HepG2 (cell line): ENCODE results near the gene ETNK1. TPM values are rescaled to one million over a fixed set of nuclear protein-coding genes. Genes with fewer than 3 reads are reported as not detected.

Source experiments
- ATAC-seq: fragments of 200-7000 bp; cut with Tn5 transposase; 3 replicates; pipeline ENCODE4 v1.9.1; 2020; ENCODE audit warnings: mild to moderate bottlenecking, moderate library complexity
- BruUV-seq: library from RNA; stranded (reverse); fragments of 400-500 nt; replicated peaks from 2 replicates; lab custom pipeline; 2021; lab: Mats Ljungman, UMichigan
- CTCF ChIA-PET: fragments of 300-600 bp; formaldehyde crosslinking; extraction: SDS; loops from one replicate; lab custom pipeline; 2021; ENCODE audit warnings: low total read pairs, inconsistent platforms, low intra/inter-chr PET ratio; lab: Yijun Ruan, JAX
- POLR2A ChIA-PET: fragments of 350-600 bp; sonication (Branson Sonifier 250); formaldehyde crosslinking; loops from one replicate; lab custom pipeline; 2020; ENCODE audit warnings: antibody characterized with exemption, inconsistent platforms; lab: Yijun Ruan, JAX
- DNase-seq: peaks from one replicate; pipeline ENCODE4 v3.0.0-alpha.2; 2015; ENCODE audit warnings: low spot score
- FAIRE-seq: peaks from 3 replicates; lab custom pipeline; 2011; peaks lifted over from hg19 to GRCh38; lab: Jason Lieb, UNC
- H2AFZ ChIP-seq: one replicate; pipeline ENCODE4 v1.6.1; 2011; ENCODE audit warnings: low read length, inconsistent platforms
- H3K27ac ChIP-seq: fragments of 300-600 bp; 3 replicates; pipeline ENCODE4 v1.8.0; 2011; ENCODE audit warnings: mixed run types, mild to moderate bottlenecking, mixed read lengths, low read length, inconsistent platforms; ENCODE audit not compliant: insufficient read depth; ENCODE audit errors: extremely low read length
- H3K27me3 ChIP-seq, 2 experiments: fragments of 200-600 bp in 1 of 2; 2 replicates in 1 of 2; 3 replicates in 1 of 2; pipeline versions ENCODE4 v1.6.0 to v1.8.0; 2011; ENCODE audit warnings: low read length in 2 of 2, mild to moderate bottlenecking in 2 of 2, moderate library complexity in 2 of 2, inconsistent platforms in 1 of 2; ENCODE audit not compliant: insufficient read depth in 2 of 2, control insufficient read depth in 1 of 2
- H3K36me3 ChIP-seq, 2 experiments: fragments of 200-600 bp in 1 of 2; replicated peaks in 1 of 2; 2 replicates in 1 of 2; 3 replicates in 1 of 2; pipeline versions ENCODE4 v1.5.1 to v1.8.0; 2011; ENCODE audit warnings: low read length in 2 of 2, inconsistent platforms in 1 of 2; ENCODE audit not compliant: insufficient read depth in 2 of 2, control insufficient read depth in 1 of 2
- H3K4me1 ChIP-seq: 2 replicates; pipeline ENCODE4 v1.5.1; 2012; ENCODE audit warnings: low read length, inconsistent platforms; ENCODE audit not compliant: insufficient read depth
- H3K4me2 ChIP-seq: 2 replicates; pipeline ENCODE4 v1.6.0; 2011; ENCODE audit warnings: low read depth, low read length, inconsistent platforms
- H3K4me3 ChIP-seq, 3 experiments: fragments of 200-600 bp in 1 of 3; sonication (generic), shearing (Covaris generic) in 1 of 3; replicated peaks in 1 of 3; 2 replicates each; pipeline ENCODE4 v1.5.1; 2011 to 2016; ENCODE audit warnings: low read length in 3 of 3, inconsistent platforms in 2 of 3, low read depth in 2 of 3, mild to moderate bottlenecking in 2 of 3, control low read depth in 1 of 3, mixed read lengths in 1 of 3; ENCODE audit not compliant: insufficient read depth in 1 of 3
- H3K79me2 ChIP-seq: one replicate; pipeline ENCODE4 v1.6.1; 2011; ENCODE audit warnings: low read length, inconsistent platforms; ENCODE audit not compliant: insufficient read depth
- H3K9ac ChIP-seq: 2 replicates; pipeline ENCODE4 v1.6.0; 2011; ENCODE audit warnings: mild to moderate bottlenecking, low read depth, low read length, inconsistent platforms; ENCODE audit not compliant: insufficient read depth
- H3K9me3 ChIP-seq: 2 replicates; pipeline ENCODE4 v1.5.1; 2012; ENCODE audit warnings: mild to moderate bottlenecking, low read length
- H4K20me1 ChIP-seq: 2 replicates; pipeline ENCODE4 v1.6.0; 2011; ENCODE audit warnings: inconsistent platforms, mild to moderate bottlenecking, low read length, moderate library complexity; ENCODE audit not compliant: insufficient read depth
- ATM ChIP-seq: fragments of 450-650 bp; IDR thresholded peaks from 2 replicates; pipeline ENCODE4 v1.7.1; 2017; ENCODE audit warnings: mild to moderate bottlenecking, borderline replicate concordance
- NCOA1 ChIP-seq: sonication (generic); formaldehyde crosslinking; IDR thresholded peaks from 2 replicates; pipeline ENCODE4 v1.9.0; 2021; ENCODE audit warnings: missing genetic modification reagents
- RERE ChIP-seq: IDR thresholded peaks from 2 replicates; pipeline ENCODE4 v1.6.1; 2016; ENCODE audit warnings: low read depth, missing genetic modification reagents, missing compliant biosample characterization
- SCMH1 ChIP-seq: sonication (generic); formaldehyde crosslinking; IDR thresholded peaks from 2 replicates; pipeline ENCODE4 v1.9.0; 2021; ENCODE audit warnings: missing genetic modification reagents, mild to moderate bottlenecking, borderline replicate concordance
- SIX1 ChIP-seq: sonication (generic); formaldehyde crosslinking; IDR thresholded peaks from 2 replicates; pipeline ENCODE4 v1.4.0; 2020; ENCODE audit warnings: missing genetic modification reagents, borderline replicate concordance
- SP1 ChIP-seq, 2 experiments: fragments of 450-650 bp in 1 of 2; sonication (generic) in 1 of 2; formaldehyde crosslinking in 1 of 2; IDR thresholded peaks; 2 replicates each; pipeline versions ENCODE4 v1.4.0 to v1.6.1; 2016 to 2020; ENCODE audit warnings: missing genetic modification reagents in 1 of 2
- ZBTB14 ChIP-seq: sonication (generic); formaldehyde crosslinking; IDR thresholded peaks from 2 replicates; pipeline ENCODE4 v1.4.0; 2020; ENCODE audit warnings: missing genetic modification reagents
- ZBTB20 ChIP-seq: sonication (generic); formaldehyde crosslinking; IDR thresholded peaks from 2 replicates; pipeline ENCODE4 v1.8.1; 2023; ENCODE audit warnings: missing genetic modification reagents, low read depth, mild to moderate bottlenecking, borderline replicate concordance
- ZFP36L1 ChIP-seq: sonication (generic); formaldehyde crosslinking; IDR thresholded peaks from 2 replicates; pipeline ENCODE4 v1.8.0; 2022; ENCODE audit warnings: mild to moderate bottlenecking, missing genetic modification reagents, moderate library complexity
- ZNF281 ChIP-seq: sonication (generic); formaldehyde crosslinking; IDR thresholded peaks from 2 replicates; pipeline ENCODE4 v1.4.0; 2020; ENCODE audit warnings: missing genetic modification reagents, borderline replicate concordance
- ZNF790 ChIP-seq: sonication (generic); formaldehyde crosslinking; IDR thresholded peaks from 2 replicates; pipeline ENCODE4 v1.8.0; 2022; ENCODE audit warnings: missing genetic modification reagents, mild to moderate bottlenecking, borderline replicate concordance
- ZNF792 ChIP-seq: IDR thresholded peaks from 2 replicates; pipeline ENCODE4 v1.6.1; 2016
- ZSCAN9 ChIP-seq: IDR thresholded peaks from 2 replicates; pipeline ENCODE4 v1.6.1; 2016; ENCODE audit warnings: borderline replicate concordance
- WGBS: methylation state at CpG from one replicate; pipeline ENCODE4 v1.1.6; 2017; ENCODE audit warnings: low lambda C conversion rate; 5-methylcytosine and 5-hydroxymethylcytosine counted together
- in situ Hi-C: cut with HindIII; loops from 2 replicates; pipeline ENCODE4 v1.10.0; 2017; ENCODE audit warnings: low pct_unique_long_range_greater_than_20kb; ENCODE audit not compliant: extremely low pct_ligation_motif_present
- intact Hi-C: fragments of 100-400 bp; cut with micrococcal nuclease; formaldehyde crosslinking; loops from one replicate; pipeline ENCODE4 v1.10.0; 2022; ENCODE audit not compliant: unreplicated experiment
- polyA plus RNA-seq, 8 experiments: library from polyadenylated mRNA; depleted of rRNA in 3 of 8; stranded (reverse) in 7 of 8; unstranded in 1 of 8; fragments of >200 nt; fragmentation: Illumina TruSeq in 4 of 8; extraction: Trizol in 4 of 8; gene quantifications; 2 replicates each; pipeline versions ENCODE4 v1.2.1 to v1.2.3, GENCODE V29; 2011 to 2016; ENCODE audit warnings: low read depth in 4 of 8, missing spikeins in 1 of 8, mixed read lengths in 1 of 8; ENCODE audit not compliant: insufficient read depth in 1 of 8
- total RNA-seq, 5 experiments: library from RNA; depleted of rRNA; stranded (reverse); fragments of >200 nt; fragmentation: Illumina TruSeq; extraction: Trizol; gene quantifications; 2 replicates each; pipeline ENCODE4 v1.2.3, GENCODE V29; 2016; ENCODE audit warnings: low read depth in 1 of 5

Gene ETNK1
- total and polyA plus RNA-seq, 2 of the 13 experiments (the other 11 are each of a cell fraction or from before 2014, with no cell fraction given) = 14.4 to 55.7 TPM

- no TSS peak for BruUV-seq
- intact Hi-C loops = no loop called here
These were observed 10.8 kb downstream of the ETNK1 start for GRCh38 chr12:22635812-22636211.

More at GRCh38 chr12:22635812-22636211, 10.8 kb downstream of the ETNK1 start:
- H3K36me3 ChIP-seq = peaks cover 2 to 20% of the 10 kb centered on the region in 2 experiments; a peak in 4 of 5 replicates
- FAIRE-seq (no peak), DNase-seq (no peak), ATAC-seq (no peak)
- H2AFZ ChIP-seq = no peak overlapping the region
- H3K4me2 ChIP-seq = no peak overlapping the region
- whole genome bisulfite sequencing = 95% methylated on average over 1 of the region's 1 CpG
- H3K4me3 ChIP-seq = no peak overlapping the region
- no peaks in the 10 kb centered on the region for H3K9me3 ChIP-seq
- POLR2A ChIA-PET = no interaction called here
- CTCF ChIA-PET = no interaction called here
- no peaks in the 10 kb centered on the region for H3K4me1 ChIP-seq
- in situ Hi-C loops = no loop called here
- H4K20me1 ChIP-seq = peaks cover 12% of the 10 kb centered on the region; the same call in 1 of the 2 replicates
- H3K9ac ChIP-seq = no peak overlapping the region
- no peak overlapping the region for H3K27ac ChIP-seq
- peaks cover 68% of the 10 kb centered on the region for H3K79me2 ChIP-seq
- H3K27me3 ChIP-seq = no peaks in the 10 kb centered on the region
- TF ChIP-seq ZBTB20 (CRISPR knock-in tag) = no peak
- no peak for TF ChIP-seq RERE (CRISPR knock-in tag)
- TF ChIP-seq ZFP36L1 = no peak
- TF ChIP-seq ZNF792 (CRISPR knock-in tag) = no peak
- TF ChIP-seq ZNF281 (CRISPR knock-in tag) = no peak
- no peak for TF ChIP-seq SP1 (IDR thresholded peaks at IDR 0.05)
- TF ChIP-seq SP1 (CRISPR knock-in tag; IDR thresholded peaks at IDR 0.05) = no peak
- no peak for TF ChIP-seq SIX1 (CRISPR knock-in tag)
- no peak for TF ChIP-seq ZNF790 (CRISPR knock-in tag)
- no peak for TF ChIP-seq SCMH1 (CRISPR knock-in tag)
- no peak for TF ChIP-seq NCOA1 (CRISPR knock-in tag)
- TF ChIP-seq ZBTB14 = no peak
- TF ChIP-seq ZSCAN9 (CRISPR knock-in tag) = no peak
- no peak for TF ChIP-seq ATM
